ENCODE results near the gene LBHD2. TPM values are rescaled to one million over a fixed set of nuclear protein-coding genes. Genes with fewer than 3 reads are reported as not detected.
A peak's percentile ranks its signal among the peaks of the same experiment; 100 is the strongest.

Gene LBHD2
- total RNA-seq, 6 donors from 2014 or later = not detected

DNA sequence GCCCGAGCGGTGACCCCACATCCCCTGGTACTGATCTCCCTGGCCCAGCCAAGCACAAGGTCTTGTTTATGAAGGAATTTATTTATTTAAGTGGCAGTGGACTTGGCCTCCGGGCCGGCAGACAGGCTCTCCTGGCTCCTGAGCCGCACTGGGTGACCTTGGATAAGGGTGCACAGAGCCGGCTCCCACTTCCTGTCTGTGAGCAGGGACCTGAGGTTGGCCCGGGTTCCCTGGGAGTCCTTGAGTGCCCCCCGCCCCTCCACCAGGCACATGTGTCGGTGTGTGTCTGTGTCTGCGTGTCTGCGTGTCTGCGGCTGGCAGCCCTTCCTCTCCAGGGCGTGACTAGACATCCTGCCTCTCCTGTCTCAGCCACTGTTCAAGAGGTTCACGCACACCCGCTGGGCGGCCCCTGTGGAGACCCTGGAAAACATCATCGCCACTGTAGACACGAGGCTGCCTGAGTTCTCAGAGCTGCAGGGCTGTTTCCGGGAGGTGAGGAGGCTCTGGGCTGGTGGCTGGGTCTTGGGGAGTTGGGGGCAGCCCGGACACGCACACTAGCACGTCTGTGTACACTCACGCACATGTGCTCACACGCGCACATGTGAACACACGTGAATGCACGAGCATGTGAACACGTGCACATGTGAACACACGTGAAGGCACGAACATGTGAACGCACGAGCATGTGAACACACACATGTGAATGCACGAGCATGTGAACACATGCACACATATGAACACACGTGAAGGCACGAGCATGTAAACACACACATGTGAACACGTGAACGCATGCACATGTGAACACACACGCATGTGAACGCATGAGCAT is 48.6 kb downstream of the LBHD2 start:
- no peak overlapping the region for H3K4me3 ChIP-seq
- no peaks in the 10 kb centered on the region for H3K27me3 ChIP-seq
- H3K9me3 ChIP-seq = no peaks in the 10 kb centered on the region
- ATAC-seq (ENCODE audit: low FRiP score in 2 of 2) (no peak), DNase-seq (no peak)
- 75 to 81% methylated on average over 31 to 35 of the region's 39 CpGs for WGBS, 2 donors
- H3K4me1 ChIP-seq = peaks cover under 1 to 32% (median 21%) of the 10 kb centered on the region in 4 donors
- no peak for TF ChIP-seq POLR2A (IDR thresholded peaks at IDR 0.05)
- TF ChIP-seq, protein P1, sequence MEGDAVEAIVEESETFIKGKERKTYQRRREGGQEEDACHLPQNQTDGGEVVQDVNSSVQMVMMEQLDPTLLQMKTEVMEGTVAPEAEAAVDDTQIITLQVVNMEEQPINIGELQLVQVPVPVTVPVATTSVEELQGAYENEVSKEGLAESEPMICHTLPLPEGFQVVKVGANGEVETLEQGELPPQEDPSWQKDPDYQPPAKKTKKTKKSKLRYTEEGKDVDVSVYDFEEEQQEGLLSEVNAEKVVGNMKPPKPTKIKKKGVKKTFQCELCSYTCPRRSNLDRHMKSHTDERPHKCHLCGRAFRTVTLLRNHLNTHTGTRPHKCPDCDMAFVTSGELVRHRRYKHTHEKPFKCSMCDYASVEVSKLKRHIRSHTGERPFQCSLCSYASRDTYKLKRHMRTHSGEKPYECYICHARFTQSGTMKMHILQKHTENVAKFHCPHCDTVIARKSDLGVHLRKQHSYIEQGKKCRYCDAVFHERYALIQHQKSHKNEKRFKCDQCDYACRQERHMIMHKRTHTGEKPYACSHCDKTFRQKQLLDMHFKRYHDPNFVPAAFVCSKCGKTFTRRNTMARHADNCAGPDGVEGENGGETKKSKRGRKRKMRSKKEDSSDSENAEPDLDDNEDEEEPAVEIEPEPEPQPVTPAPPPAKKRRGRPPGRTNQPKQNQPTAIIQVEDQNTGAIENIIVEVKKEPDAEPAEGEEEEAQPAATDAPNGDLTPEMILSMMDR (IDR thresholded peaks at IDR 0.05) = no peak
- TF ChIP-seq POLR2AphosphoS5 (IDR thresholded peaks at IDR 0.05) = no peak
- no peak for TF ChIP-seq EP300 (IDR thresholded peaks at IDR 0.05)
- peaks cover 0 to 66% (median 50%) of the 10 kb centered on the region in 4 donors for H3K36me3 ChIP-seq
- H3K27ac ChIP-seq = peak overlapping the region in 2 of 4 donors; percentile 3 to 61

GRCh38 chr14:103133210-103134140 is 49.5 kb downstream of the LBHD2 start:
- ATAC-seq (ENCODE audit: low FRiP score in 2 of 2) (no peak), DNase-seq (no peak)
- no peaks in the 10 kb centered on the region for H3K27me3 ChIP-seq
- peaks cover 0 to 26% (median 21%) of the 10 kb centered on the region in 4 donors for H3K4me1 ChIP-seq
- H3K36me3 ChIP-seq = peaks cover 0 to 66% (median 50%) of the 10 kb centered on the region in 4 donors
- H3K9me3 ChIP-seq = no peaks in the 10 kb centered on the region
- no peak overlapping the region for H3K27ac ChIP-seq
- no peak overlapping the region for H3K4me3 ChIP-seq
- no peak for TF ChIP-seq POLR2AphosphoS5 (IDR thresholded peaks at IDR 0.05)
- no peak for TF ChIP-seq POLR2A (IDR thresholded peaks at IDR 0.05)
- TF ChIP-seq, protein P1 (IDR thresholded peaks at IDR 0.05) = no peak
- no peak for TF ChIP-seq EP300 (IDR thresholded peaks at IDR 0.05)
- 94 to 97% methylated on average over 22 to 25 of the region's 25 CpGs for WGBS, 2 donors

GRCh38 chr14:103134405-103134804 is 50.4 kb downstream of the LBHD2 start:
- TF ChIP-seq, protein P1 (IDR thresholded peaks at IDR 0.05) = no peak
- TF ChIP-seq POLR2AphosphoS5 (IDR thresholded peaks at IDR 0.05) (no peak), EP300 (IDR thresholded peaks at IDR 0.05) (no peak), POLR2A (IDR thresholded peaks at IDR 0.05) (no peak)

DNA sequence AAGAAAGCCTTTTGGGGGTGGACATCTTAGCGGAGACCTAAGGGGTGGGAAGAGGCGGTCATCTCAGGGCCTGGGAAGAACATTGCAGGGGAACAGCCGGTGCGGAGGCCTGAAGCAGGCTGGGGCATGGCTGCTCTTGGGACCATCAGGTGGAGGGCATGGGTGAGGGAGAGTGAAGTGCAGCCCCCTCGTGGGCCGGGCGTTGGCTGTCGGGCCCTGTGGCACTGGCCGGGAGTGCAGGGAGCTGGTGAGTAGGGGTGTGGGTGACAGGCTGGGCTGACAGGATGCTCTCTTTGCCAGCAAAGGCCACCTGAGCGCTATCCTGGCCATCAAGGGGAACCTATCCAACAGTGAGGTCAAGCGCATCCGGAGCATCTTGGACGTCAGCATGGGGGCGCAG is 50.9 kb downstream of the LBHD2 start:
- TF ChIP-seq POLR2AphosphoS5 (IDR thresholded peaks at IDR 0.05) (no peak), POLR2A (IDR thresholded peaks at IDR 0.05) (no peak), EP300 (IDR thresholded peaks at IDR 0.05) (no peak)
- TF ChIP-seq, protein P1 (IDR thresholded peaks at IDR 0.05) = no peak
- Histone ChIP-seq H3K4me1 (peaks cover 7 to 29% (median 26%) of the 10 kb centered on the region in 4 donors), H3K4me3 (no peak overlapping the region), H3K9me3 (no peaks in the 10 kb centered on the region), H3K36me3 (peaks cover 0 to 60% (median 45%) of the 10 kb centered on the region in 4 donors), H3K27ac (no peak overlapping the region), H3K27me3 (peaks cover 0 to 2% (median 0%) of the 10 kb centered on the region in 4 donors)
- WGBS, 2 donors = 93 to 96% methylated on average over 11 to 14 of the region's 14 CpGs
- no peak for ATAC-seq (ENCODE audit: low FRiP score in 2 of 2)
- DNase-seq = no peak

More at GRCh38 chr14:103134405-103134804, 50.4 kb downstream of the LBHD2 start:
- Histone ChIP-seq H3K27me3 (peaks cover 0 to 2% (median 0%) of the 10 kb centered on the region in 4 donors), H3K27ac (no peak overlapping the region), H3K4me3 (no peak overlapping the region), H3K36me3 (peaks cover 0 to 63% (median 49%) of the 10 kb centered on the region in 4 donors), H3K4me1 (peaks cover 7 to 29% (median 26%) of the 10 kb centered on the region in 4 donors), H3K9me3 (no peaks in the 10 kb centered on the region)
- ATAC-seq (ENCODE audit: low FRiP score in 2 of 2) (no peak), DNase-seq (no peak)
- WGBS, 2 donors = 47 to 60% methylated on average over 2 of the region's 2 CpGs
